HFF-Myc (cell line): Measurements from ENCODE around the gene EXD3.
"Not testable (repeated sequence)": the region's sequence is repeated elsewhere in the genome, so short reads cannot be mapped to it uniquely, and the experiment has no call there.

Experiments used
- DNase-seq: peaks from one replicate; pipeline ENCODE4 v3.0.0-alpha.2; 2011; ENCODE audit warnings: low read depth; ENCODE audit errors: extremely low read depth
- H3K4me3 ChIP-seq: replicated peaks from 2 replicates; pipeline ENCODE4 v1.5.1; 2011; ENCODE audit warnings: low read depth, mild to moderate bottlenecking, control low read depth, low read length
- TF ChIP-seq, protein P1 (sequence below): IDR thresholded peaks from 2 replicates; pipeline ENCODE4 v1.5.1; 2012; ENCODE audit warnings: mild to moderate bottlenecking, low read depth, low read length, control low read depth; ENCODE audit errors: missing control alignments

Gene EXD3

DNA sequence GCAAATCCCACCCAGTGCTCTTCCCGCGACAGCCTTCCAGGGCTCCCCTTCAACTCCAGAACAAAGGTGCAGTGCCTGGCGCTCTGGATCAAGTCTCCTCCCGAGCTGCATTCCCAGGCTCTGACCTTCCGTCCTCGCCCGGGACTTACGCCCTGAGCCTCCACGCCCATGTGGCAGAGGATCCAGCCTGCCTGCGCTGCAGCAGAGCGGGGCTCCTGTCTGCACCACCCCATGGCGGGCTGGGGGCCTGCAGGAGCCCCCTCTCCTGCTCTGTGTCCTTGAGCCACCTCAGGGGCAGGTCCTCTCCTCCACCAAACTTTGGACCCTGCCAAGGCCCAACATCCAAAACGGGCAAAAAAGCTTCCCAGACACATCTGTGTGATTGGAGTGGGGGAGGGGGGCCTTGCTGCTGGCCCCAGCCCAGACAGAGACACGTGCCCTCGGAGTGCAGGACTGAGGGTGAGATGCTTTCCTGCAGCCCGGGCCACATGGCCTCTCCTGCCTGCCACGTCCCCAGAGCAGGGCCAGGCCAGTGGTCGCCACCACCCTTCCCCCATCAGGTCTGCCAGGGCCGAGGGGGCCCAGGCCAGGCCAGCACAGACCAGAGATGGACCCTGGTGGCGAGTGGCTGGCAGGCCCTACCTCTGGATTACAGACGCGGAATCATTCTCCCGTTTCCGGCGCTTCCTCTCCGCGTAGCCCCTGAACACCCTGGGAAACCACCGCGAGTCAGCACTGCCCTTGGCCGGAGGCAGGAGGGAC is 31.8 kb upstream of the EXD3 start:
- H3K4me3 ChIP-seq = no peak overlapping the region

DNA sequence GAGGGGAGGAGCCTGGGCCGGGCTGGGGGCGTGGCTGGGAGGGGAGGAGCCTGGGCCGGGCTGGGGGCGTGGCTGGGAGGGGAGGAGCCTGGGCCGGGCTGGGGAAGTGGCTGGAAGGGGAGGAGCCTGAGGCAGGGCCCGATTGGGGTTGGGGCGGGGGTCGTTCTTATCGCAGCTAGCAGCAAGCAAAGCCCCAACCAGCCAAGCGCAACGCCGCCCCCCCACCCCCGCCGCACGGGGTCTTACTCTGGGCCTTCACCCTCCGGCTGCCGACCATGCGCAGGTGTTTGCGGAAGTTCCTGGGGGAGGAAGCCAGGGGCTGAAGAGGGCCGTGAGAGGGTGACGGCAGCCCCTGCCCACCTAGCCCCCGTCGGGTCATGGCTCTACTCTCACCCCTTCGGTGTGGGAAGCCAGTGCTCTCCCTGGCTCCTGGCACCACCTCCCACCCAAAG is 31.2 kb upstream of the EXD3 start:
- no peak for DNase-seq
- TF ChIP-seq, protein P1, sequence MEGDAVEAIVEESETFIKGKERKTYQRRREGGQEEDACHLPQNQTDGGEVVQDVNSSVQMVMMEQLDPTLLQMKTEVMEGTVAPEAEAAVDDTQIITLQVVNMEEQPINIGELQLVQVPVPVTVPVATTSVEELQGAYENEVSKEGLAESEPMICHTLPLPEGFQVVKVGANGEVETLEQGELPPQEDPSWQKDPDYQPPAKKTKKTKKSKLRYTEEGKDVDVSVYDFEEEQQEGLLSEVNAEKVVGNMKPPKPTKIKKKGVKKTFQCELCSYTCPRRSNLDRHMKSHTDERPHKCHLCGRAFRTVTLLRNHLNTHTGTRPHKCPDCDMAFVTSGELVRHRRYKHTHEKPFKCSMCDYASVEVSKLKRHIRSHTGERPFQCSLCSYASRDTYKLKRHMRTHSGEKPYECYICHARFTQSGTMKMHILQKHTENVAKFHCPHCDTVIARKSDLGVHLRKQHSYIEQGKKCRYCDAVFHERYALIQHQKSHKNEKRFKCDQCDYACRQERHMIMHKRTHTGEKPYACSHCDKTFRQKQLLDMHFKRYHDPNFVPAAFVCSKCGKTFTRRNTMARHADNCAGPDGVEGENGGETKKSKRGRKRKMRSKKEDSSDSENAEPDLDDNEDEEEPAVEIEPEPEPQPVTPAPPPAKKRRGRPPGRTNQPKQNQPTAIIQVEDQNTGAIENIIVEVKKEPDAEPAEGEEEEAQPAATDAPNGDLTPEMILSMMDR = no peak
- H3K4me3 ChIP-seq = no peak overlapping the region

More for the DNA sequence above, 31.8 kb upstream of the EXD3 start:
- DNase-seq = no peak
- TF ChIP-seq, protein P1 = no peak

DNA sequence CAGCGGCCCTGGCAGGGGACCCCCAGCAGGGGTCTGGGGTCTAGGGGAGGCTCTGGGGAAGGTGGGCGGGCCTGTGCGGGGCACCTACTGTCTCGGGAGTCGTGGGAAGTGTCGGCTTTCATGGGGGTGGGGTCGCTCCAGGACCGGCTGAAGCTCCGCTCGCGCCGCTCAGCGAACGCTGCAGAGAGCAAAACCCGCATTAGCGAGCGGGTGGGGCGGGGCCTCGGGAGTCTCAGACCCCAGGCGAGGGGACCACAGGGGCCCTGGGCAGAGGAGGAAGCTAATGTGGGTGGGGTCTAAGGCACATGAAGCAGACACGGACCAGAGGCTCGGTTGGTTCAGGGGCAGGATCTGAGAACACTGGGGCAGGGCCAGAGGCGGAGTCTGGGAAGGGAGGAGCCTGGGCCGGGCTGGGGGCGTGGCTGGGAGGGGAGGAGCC is 30.7 kb upstream of the EXD3 start:
- H3K4me3 ChIP-seq = no peak overlapping the region
- DNase-seq = no peak
- TF ChIP-seq, protein P1 = no peak

DNA sequence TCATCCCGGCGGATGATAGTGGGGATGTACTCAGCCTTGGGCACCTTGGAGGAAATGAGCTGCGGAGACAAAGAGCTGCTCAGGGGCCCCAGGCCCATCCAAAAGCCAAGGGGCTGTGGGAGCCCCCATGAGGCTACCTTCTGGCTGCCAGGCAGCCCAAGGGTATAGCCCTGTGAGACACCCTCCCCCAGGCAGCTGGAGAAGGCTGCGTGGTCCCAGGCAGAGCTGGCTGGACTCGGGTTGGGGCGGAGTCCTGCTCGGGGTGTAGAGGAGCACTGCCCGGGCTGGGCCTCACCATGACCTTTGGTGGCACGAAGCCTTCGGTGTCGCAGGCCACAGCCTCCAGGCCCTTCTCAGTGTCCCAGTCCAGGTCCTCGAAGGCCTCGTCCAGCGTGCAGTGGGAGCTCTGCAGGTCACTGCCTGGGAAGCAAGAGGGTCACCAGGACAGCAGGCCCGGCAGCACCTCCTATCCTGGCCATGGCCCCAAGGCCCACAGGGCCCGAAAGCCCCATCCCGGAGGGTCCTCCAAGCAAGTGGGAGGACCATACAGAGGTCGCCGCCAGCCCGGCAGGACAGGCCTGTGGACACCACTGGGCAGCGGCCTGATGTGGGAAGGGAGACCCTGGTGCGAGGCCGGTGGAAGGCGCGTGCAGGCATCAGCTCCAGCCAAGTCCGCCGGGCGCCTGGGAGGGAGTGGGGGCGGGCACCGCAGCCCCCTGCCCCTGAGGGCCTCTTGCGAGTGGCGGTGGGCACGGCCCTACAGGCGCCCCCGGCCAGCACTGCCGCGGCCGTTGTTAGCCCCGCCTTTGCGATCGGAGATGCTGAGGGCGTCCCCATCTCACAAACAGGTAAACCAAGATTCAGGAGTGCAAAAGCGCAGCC is 30.0 kb upstream of the EXD3 start:
- TF ChIP-seq, protein P1 = no peak
- no peak for DNase-seq
- H3K4me3 ChIP-seq = no peak overlapping the region

DNA sequence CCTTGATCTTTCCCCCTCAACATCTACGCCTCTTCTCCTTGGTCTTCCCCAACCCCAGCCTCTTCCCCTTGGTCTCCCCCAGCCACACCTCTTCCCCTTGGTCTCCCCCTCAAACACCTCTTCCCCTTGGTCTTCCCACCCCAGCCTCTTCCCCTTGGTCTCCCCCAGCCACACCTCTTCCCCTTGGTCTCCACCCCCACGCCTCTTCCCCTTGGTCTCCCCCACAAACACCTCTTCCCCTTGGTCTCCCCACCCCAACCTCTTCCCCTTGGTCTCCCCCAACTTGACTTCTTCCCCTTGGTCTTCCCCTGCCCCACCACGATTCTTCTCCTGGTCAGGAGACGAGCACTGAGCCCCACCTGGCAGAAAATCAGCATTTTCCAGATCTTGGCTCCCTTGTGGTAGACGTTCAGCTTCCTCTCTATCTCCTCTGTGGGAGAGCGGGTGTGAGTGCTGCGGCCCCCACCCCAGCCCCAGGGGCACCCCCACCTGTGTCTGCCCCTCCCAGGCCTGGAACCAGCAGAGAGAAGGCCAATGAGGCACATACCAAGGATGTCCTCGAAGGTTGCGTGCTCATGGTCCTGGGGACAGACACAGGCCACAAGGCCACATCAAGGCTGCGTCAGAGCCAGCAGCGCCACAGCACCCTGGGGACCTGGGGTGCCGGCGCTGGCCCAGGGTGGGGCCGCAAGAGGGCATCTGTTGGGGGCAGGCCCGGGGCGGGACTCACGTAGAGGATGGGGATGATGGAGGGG is 29.2 kb upstream of the EXD3 start:
- H3K4me3 ChIP-seq = no peak overlapping the region
- TF ChIP-seq, protein P1 = no peak
- no peak for DNase-seq

DNA sequence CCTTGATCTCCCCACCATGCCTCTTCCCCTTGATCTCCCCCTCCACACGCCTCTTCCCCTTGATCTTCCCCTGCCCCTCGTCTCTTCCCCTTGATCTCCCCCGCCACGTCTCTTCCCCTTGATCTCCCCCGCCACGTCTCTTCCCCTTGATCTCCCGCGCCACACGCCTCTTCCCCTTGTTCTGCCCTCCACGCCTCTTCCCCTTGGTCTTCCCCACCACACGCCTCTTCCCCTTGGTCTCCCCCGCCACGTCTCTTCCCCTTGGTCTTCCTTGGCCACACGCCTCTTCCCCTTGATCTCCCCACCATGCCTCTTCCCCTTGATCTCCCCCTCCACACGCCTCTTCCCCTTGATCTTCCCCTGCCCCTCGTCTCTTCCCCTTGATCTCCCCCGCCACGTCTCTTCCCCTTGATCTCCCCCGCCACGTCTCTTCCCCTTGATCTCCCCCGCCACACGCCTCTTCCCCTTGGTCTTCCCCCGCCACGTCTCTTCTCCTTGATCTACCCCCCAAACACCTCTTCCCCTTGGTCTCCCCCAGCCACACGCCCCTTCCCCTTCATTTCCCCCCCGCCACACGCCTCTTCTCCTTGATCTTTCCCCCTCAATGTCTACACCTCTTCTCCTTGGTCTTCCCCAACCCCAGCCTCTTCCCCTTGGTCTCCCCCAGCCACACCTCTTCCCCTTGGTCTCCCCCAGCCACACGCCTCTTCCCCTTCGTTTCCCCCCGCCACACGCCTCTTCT is 28.5 kb upstream of the EXD3 start:
- H3K4me3 ChIP-seq, DNase-seq: not testable (repeated sequence)

DNA sequence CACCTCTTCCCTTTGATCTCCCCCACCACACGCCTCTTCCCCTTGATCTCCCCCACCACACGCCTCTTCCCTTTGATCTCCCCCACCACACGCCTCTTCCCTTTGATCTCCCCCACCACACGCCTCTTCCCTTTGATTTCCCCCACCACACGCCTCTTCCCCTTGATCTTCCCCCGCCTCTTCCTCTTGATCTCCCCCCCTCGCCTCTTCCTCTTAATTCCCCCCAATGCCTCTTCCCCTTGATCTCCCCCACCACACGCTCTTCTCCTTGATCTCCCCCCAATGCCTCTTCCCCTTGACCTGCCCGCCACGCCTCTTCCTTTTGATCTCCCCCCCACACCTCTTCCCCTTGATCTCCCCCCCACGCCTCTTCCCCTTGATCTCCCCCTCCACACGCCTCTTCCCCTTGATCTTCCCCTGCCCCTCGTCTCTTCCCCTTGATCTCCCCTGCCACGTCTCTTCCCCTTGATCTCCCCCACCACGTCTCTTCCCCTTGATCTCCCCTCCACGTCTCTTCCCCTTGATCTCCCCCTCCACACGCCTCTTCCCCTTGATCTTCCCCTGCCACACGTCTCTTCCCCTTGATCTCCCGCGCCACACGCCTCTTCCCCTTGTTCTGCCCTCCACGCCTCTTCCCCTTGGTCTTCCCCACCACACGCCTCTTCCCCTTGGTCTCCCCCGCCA is 27.7 kb upstream of the EXD3 start:
- not testable (repeated sequence) for DNase-seq, H3K4me3 ChIP-seq
